Melanocyte of skin (primary cell): ENCODE results near the gene ARHGEF6. TPM values are rescaled to one million over a fixed set of nuclear protein-coding genes. Genes with fewer than 3 reads are reported as not detected.

Experiments used
- small RNA-seq, 2 donors: library from RNA; depleted of rRNA; stranded (forward); fragments of <200 nt; gene quantifications; one replicate each; pipeline ENCODE3, GENCODE V24; 2012
- total RNA-seq, 2 donors: library from RNA; depleted of rRNA; stranded (reverse); fragments of >200 nt; gene quantifications; 2 replicates each; pipeline ENCODE4 v1.2.3, GENCODE V29; 2012

Gene ARHGEF6, protein sequence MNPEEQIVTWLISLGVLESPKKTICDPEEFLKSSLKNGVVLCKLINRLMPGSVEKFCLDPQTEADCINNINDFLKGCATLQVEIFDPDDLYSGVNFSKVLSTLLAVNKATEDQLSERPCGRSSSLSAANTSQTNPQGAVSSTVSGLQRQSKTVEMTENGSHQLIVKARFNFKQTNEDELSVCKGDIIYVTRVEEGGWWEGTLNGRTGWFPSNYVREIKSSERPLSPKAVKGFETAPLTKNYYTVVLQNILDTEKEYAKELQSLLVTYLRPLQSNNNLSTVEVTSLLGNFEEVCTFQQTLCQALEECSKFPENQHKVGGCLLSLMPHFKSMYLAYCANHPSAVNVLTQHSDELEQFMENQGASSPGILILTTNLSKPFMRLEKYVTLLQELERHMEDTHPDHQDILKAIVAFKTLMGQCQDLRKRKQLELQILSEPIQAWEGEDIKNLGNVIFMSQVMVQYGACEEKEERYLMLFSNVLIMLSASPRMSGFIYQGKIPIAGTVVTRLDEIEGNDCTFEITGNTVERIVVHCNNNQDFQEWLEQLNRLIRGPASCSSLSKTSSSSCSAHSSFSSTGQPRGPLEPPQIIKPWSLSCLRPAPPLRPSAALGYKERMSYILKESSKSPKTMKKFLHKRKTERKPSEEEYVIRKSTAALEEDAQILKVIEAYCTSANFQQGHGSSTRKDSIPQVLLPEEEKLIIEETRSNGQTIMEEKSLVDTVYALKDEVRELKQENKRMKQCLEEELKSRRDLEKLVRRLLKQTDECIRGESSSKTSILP
- 1 to 10 TPM; 2.7 to 3.8 TPM for total RNA-seq

DNA sequence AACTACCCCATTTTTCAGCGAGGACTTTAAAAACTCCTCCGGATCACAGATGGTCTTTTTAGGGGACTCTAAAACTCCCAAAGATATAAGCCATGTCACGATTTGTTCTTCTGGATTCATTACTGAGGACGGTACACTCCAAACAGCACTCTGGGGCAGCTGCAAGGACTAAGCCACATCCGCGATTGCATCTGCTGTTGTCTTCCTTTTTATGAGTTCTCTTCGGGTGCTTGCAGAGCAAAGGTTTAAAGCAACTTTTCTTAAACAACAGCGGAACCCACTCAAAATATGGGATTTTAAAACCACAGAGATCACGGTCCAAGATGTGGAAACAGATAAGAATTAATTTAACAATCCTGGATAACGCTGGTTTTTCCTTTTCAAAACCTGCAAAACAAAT, at the start of gene ARHGEF6:
Gene ARHGEF6, minus strand, starts transcription at position 170 of the 400 bp plus-strand sequence. Its CDS starts 50 bp downstream, at position 120.

DNA sequence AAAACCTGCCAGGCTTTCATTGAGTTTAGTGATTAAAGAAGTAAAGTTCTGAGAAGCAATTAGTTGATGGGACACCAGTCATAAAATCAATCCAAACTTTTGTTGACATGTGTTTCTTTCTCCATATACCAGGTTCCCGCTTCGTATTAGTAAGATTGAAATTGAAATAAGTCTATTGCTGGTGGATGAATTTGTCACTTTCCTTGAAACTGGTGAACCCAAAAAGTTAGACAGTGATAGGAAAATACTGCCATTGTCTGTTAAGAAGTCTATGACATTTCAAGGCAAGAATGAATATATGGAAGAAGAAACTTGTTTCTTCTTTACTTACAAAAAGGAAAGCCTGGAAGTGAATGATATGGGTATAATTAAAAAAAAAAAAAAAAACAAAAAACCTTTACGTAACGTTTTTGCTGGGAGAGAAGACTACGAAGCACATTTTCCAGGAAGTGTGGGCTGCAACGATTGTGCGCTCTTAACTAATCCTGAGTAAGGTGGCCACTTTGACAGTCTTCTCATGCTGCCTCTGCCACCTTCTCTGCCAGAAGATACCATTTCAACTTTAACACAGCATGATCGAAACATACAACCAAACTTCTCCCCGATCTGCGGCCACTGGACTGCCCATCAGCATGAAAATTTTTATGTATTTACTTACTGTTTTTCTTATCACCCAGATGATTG, 132.9 kb downstream of the ARHGEF6 start, which contains the start of gene CD40LG:
Gene CD40LG, plus strand, starts transcription at position 482 of the 684 bp plus-strand sequence. Its CDS starts 91 bp downstream, at position 573.

Small RNA genes within 50 kb of the gene (small RNA-seq; reads per million reads assigned to genes)
- gene RF00019 (0 reads per million in 2 donors), gene RNU6-972P (0.87 to 1.3 reads per million in 2 donors)

Other genes with a start within 250 kb of the ARHGEF6 start
- not detected for gene VGLL1, start 248.7 kb downstream of the ARHGEF6 start, total RNA-seq
- not detected for gene CD40LG, start 132.8 kb downstream of the ARHGEF6 start, total RNA-seq
- 100 to 1,000 TPM; 116 to 186 TPM for gene RBMX, start 99.8 kb upstream of the ARHGEF6 start, total RNA-seq